ENCODE measurements around the gene COL28A1.
"Not testable (repeated sequence)": the region's sequence is repeated elsewhere in the genome, so short reads cannot be mapped to it uniquely, and the experiment has no call there.

COL28A1 gene

DNA sequence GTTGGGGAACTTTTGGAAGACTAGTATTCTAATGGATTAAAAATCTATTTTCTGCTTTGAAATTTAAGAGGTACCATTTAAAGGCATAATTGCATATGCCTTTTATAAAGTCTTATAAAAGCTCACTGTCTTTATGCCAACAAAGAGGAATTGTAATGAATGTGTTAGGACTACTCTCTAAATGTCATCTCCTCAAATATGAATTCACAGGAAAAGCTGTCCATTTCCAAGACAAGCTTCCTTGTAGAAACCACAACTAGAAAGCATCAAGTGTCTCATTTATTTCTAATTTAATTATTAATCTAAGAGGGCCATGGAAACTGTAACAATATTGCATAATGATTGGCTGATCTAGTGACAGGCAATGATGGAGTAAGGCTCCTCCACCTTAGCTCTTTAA lies 130.2 kb downstream of the COL28A1 start:
- ATAC-seq, result no peak
- H3K9me3 Mint-ChIP-seq, result peaks cover 9% of the 10 kb centered on the region
- no peaks in the 10 kb centered on the region for H3K4me1 Mint-ChIP-seq
- H3K4me3 Mint-ChIP-seq, result no peak overlapping the region
- no peaks in the 10 kb centered on the region for H3K36me3 Mint-ChIP-seq
- H3K27ac Mint-ChIP-seq, result no peak overlapping the region
- DNase-seq (ENCODE audit: low spot score in 2 of 2), result no peak

DNA sequence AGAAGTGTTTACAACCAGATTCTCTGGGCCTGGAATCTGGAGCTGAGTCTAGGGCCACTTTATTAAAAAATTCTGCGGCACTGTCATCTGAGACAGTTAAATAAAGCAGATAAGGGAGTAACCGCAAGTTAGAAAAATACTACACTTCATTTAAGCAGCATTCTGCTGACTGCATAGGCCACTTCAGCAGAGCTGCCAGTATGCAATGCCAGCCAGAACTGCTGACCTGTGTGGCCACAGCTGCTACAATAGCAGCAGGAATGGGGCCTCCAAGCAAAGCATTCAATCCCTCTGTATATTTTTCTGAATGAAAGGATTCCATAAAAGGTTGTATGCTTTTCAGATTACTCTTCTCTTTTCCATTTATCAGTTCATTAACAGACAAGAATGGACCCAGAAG lies 136.0 kb downstream of the COL28A1 start:
- Mint-ChIP-seq H3K9me3 (no peaks in the 10 kb centered on the region), H3K27ac (no peak overlapping the region), H3K4me3 (no peak overlapping the region), H3K4me1 (no peaks in the 10 kb centered on the region), H3K36me3 (no peaks in the 10 kb centered on the region)
- DNase-seq (ENCODE audit: low spot score in 2 of 2) (no peak), ATAC-seq (no peak)

DNA sequence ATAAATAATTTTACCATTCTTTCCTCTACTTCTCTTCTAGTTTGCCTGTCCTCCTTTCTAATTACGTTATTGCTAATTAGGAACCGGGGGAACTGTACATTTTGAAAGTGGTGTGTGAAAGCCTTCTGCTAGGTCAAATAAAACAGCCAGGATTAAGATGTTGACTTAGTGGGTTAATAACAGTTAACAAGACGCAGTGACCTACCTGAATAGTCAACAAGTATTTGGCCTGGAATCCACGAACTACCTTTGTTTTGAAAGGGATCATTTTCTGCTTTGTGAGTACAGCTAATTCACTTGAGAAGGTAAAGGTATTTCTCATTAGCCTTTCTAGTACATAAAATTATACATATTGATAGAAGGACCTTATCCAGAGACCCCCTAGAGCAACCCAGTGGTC lies 139.9 kb downstream of the COL28A1 start:
- no peak for ATAC-seq
- Mint-ChIP-seq H3K9me3 (peaks cover 4% of the 10 kb centered on the region), H3K36me3 (no peaks in the 10 kb centered on the region), H3K4me1 (no peaks in the 10 kb centered on the region), H3K4me3 (no peak overlapping the region), H3K27ac (no peak overlapping the region)
- DNase-seq (ENCODE audit: low spot score in 2 of 2), result no peak

DNA sequence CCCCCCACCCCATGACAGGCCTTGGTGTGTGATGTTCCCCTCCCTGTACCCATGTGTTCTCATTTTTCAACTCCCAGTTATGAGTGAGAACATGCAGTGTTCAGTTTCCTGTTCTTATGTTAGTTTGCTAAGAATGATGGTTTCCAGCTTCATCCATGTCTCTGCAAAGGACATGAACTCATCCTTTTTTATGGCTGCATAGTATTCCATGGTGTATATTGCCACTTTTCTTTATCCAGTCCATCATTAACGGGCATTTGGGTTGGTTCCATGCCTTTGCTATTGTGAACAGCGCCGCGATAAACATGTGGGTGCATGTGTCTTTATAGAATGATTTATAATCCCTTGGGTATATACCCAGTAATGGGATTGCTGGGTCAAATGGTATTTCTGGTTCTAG lies 147.5 kb downstream of the COL28A1 start:
- DNase-seq (ENCODE audit: low spot score in 2 of 2); H3K36me3 Mint-ChIP-seq; H3K9me3 Mint-ChIP-seq; H3K4me3 Mint-ChIP-seq; ATAC-seq; H3K4me1 Mint-ChIP-seq; H3K27ac Mint-ChIP-seq: not testable (repeated sequence)

DNA sequence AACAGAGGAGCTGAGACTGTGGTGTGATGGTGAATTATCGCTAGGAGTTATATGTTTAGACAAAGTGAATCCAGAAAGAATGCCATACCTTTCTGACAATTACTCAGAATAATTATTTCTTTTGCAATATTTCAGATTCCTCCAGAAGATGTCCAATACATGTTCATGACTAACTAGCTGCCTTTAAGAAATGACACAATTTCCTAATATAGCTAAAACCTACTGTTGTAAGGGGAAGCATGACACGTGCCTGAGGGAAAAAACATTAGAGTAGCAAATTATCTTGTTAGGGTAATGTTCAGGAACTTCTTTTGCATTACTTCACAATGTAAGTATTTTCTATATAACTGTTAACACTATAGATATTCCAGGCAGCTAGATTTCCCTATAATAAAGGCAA lies 150.3 kb downstream of the COL28A1 start:
- ATAC-seq (no peak), DNase-seq (ENCODE audit: low spot score in 2 of 2) (no peak)
- H3K4me3 Mint-ChIP-seq, result no peak overlapping the region
- H3K27ac Mint-ChIP-seq, result no peak overlapping the region
- H3K9me3 Mint-ChIP-seq, result no peaks in the 10 kb centered on the region
- H3K36me3 Mint-ChIP-seq, result no peaks in the 10 kb centered on the region
- H3K4me1 Mint-ChIP-seq, result no peaks in the 10 kb centered on the region

DNA sequence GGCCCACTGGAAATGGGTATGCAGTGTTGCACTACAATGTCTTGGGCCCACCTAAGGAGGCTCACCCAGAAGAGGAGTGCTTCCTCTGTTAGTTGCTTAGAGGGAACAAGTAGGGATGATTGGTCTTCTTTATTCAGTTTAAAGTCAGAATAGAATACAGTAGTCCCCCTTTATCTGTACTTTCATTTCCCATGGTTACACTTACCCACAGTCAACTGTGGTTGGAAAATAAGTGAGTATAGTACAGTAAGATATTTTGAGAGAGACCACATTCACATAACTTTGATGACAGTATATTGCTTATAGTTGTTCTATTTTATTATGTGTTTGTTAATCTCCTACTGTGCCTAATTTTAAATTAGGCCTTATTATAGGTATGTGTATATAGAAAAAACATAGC lies 151.4 kb downstream of the COL28A1 start:
- Mint-ChIP-seq H3K36me3 (no peaks in the 10 kb centered on the region), H3K4me1 (no peaks in the 10 kb centered on the region), H3K4me3 (no peak overlapping the region), H3K9me3 (no peaks in the 10 kb centered on the region), H3K27ac (no peak overlapping the region)
- ATAC-seq (peak; percentile 28), DNase-seq (ENCODE audit: low spot score in 2 of 2) (no peak)

DNA sequence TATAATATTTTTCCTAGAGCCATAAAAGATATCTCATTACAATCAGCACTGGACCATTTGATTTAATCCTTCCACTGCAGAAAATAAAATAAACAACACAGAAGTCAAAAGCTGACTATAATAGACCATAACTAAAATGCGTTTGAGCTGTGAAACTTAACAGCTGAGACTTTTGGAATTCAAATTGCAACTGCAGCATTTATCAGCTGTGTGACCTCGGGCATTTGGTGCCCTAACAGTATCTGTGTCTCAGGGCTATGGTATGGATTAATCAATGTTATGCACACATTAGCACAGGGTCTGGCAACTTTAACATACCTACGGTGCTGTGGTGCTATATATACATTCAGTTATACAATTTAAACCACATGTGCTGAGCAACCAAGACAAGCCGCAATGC lies 160.1 kb downstream of the COL28A1 start:
- Mint-ChIP-seq H3K9me3 (no peaks in the 10 kb centered on the region), H3K36me3 (no peaks in the 10 kb centered on the region), H3K4me3 (no peak overlapping the region), H3K4me1 (no peaks in the 10 kb centered on the region), H3K27ac (no peak overlapping the region)
- ATAC-seq (no peak), DNase-seq (ENCODE audit: low spot score in 2 of 2) (no peak)

DNA sequence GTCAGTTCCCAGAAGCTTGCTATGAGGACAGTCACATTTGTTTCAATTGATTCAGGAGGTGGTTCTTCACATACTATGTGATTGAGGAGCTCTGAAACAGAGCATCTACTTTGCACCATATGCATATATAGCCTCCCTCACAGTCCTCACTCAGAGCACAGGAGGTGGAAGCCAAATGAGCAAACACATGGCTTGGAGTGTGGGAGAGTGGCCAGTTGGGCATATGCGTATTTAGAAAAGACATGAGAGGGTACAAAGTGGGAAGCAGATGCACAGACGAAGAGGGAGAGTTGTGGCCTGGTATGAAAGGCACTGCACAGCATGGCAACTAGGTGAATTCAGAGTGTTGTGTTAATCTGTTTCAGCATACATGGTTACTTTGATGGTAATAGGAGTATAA lies 165.6 kb downstream of the COL28A1 start:
- no peak overlapping the region for H3K4me3 Mint-ChIP-seq
- ATAC-seq (no peak), DNase-seq (ENCODE audit: low spot score in 2 of 2) (no peak)
- no peak overlapping the region for H3K27ac Mint-ChIP-seq
- H3K36me3 Mint-ChIP-seq, result no peaks in the 10 kb centered on the region
- H3K4me1 Mint-ChIP-seq, result no peaks in the 10 kb centered on the region
- H3K9me3 Mint-ChIP-seq, result no peaks in the 10 kb centered on the region

DNA sequence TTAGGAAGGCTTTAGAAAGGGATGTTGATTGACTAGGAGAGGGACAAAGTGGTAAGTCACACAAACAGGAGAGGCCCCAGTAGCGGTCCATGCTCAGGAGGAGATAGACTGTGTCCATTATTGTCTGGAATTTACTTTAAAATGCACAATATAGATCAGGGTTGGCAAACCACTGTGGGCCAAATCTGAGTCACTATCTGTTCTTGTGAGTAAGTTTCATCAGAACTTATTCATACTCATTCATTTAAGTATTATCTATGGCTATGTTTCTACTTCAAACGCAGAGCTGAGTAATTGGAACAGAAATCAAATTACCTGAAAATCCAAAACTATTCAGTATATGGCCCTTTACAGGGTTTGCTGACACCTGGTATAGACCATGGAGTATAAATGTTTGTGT lies 166.5 kb downstream of the COL28A1 start:
- no peak overlapping the region for H3K4me3 Mint-ChIP-seq
- no peaks in the 10 kb centered on the region for H3K9me3 Mint-ChIP-seq
- no peaks in the 10 kb centered on the region for H3K4me1 Mint-ChIP-seq
- DNase-seq (ENCODE audit: low spot score in 2 of 2) (no peak), ATAC-seq (peak; percentile 87)
- no peaks in the 10 kb centered on the region for H3K36me3 Mint-ChIP-seq
- no peak overlapping the region for H3K27ac Mint-ChIP-seq

DNA sequence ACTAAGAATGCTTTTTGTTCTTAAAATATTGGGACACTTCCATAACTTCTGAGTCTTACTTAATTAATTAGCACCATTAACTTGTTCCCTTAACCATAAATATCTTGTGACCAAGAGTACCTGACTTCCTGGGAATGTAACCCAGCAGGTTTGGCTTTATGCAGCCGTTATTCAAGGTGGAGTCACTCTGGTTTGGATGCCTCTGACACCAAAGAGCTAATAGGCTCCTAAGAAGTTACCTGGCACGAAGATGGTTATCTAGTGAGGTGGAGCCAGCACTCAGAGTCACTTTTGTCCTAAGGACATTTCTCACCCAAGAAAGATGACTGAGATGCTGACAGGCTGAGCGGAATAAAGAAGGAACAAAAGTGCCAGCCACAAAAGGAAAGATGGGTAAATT lies 181.0 kb downstream of the COL28A1 start:
- no peak overlapping the region for H3K27ac Mint-ChIP-seq
- H3K4me3 Mint-ChIP-seq, result no peak overlapping the region
- H3K9me3 Mint-ChIP-seq, result no peaks in the 10 kb centered on the region
- H3K36me3 Mint-ChIP-seq, result no peaks in the 10 kb centered on the region
- no peaks in the 10 kb centered on the region for H3K4me1 Mint-ChIP-seq
- no peak for DNase-seq (ENCODE audit: low spot score in 2 of 2)
- ATAC-seq, result no peak

DNA sequence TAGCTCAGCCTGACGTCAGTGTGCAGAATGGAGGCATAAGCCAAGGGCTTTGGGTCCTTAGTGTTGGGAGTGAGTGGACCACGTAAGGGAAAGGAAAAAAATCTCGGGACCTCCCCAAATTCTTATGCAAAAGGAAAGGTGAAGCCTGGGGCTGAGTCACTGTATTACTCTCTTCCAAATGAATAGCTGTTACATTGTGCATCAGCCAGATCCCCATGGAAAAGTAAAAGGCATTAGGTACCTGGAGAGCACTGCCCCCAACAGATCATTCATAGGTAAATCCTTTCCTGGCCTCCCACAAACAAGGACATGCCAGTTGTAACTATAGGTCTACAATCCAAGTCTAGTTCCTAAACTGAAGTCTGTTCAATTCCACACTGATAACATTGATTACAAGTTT lies 182.8 kb downstream of the COL28A1 start:
- no peaks in the 10 kb centered on the region for H3K4me1 Mint-ChIP-seq
- H3K9me3 Mint-ChIP-seq, result no peaks in the 10 kb centered on the region
- DNase-seq (ENCODE audit: low spot score in 2 of 2), result no peak
- no peak overlapping the region for H3K4me3 Mint-ChIP-seq
- no peak overlapping the region for H3K27ac Mint-ChIP-seq
- H3K36me3 Mint-ChIP-seq, result no peaks in the 10 kb centered on the region
- ATAC-seq, result no peak

DNA sequence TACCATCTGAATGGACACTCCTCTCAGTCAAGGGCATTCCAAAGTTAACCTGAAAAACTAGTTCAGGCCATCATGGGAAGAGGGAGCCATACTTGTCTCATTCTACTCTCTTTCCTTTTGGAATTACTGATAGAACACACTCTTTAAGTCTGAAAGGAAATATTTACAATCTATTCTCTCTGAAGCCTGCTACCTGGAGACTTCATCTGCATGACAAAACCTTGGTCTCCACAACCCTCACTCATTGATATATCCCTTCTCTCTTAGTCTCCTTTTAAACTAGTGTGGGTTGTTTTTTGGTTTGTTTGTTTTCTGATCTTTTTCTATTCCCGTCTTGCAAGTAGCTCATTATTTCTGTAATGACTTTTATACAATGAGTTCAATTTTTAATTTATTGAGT lies 183.8 kb downstream of the COL28A1 start:
- H3K4me3 Mint-ChIP-seq, result no peak overlapping the region
- H3K9me3 Mint-ChIP-seq, result no peaks in the 10 kb centered on the region
- DNase-seq (ENCODE audit: low spot score in 2 of 2) (no peak), ATAC-seq (no peak)
- no peak overlapping the region for H3K27ac Mint-ChIP-seq
- H3K36me3 Mint-ChIP-seq, result no peaks in the 10 kb centered on the region
- no peaks in the 10 kb centered on the region for H3K4me1 Mint-ChIP-seq

DNA sequence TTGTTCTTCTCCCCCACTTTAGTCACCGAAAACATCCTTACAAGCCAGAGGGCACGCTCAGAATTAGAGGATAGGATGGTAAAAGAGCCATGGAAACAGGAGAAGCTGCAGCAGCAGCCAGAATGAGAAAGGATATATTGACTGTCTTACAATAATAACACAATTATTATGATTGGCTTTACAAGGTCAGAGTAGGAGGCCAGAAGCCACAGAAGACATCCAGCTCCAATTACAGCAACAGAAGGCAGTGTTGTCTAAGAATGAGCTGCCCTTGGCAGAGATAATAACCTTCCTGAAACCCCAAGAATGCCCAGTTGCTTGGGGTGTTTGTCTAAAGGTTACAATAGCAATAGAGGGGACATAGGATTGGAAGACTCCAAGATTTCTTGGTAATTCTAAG lies 184.5 kb downstream of the COL28A1 start:
- Mint-ChIP-seq H3K4me3 (no peak overlapping the region), H3K27ac (no peak overlapping the region), H3K36me3 (no peaks in the 10 kb centered on the region), H3K9me3 (no peaks in the 10 kb centered on the region), H3K4me1 (no peaks in the 10 kb centered on the region)
- DNase-seq (ENCODE audit: low spot score in 2 of 2) (no peak), ATAC-seq (no peak)

DNA sequence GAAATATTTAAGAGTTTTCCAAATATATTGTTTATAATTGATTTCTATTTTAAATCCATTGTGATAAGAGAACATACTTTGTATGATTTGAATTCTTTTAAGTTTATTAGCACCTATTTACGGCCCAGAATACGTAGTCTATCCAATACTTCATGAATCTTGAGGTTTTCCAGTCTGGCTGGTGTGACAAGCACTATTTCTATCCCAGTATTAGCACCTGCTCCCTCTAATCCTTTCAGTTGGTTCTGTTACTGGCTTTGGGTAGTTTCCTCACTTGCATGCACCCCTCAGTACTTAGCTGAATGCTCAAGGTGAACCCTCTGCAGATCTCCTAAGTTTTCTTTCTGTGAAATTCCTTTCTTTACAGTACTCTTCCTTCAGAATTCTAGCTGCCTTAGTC lies 186.5 kb downstream of the COL28A1 start:
- no peak for DNase-seq (ENCODE audit: low spot score in 2 of 2)
- no peak overlapping the region for H3K27ac Mint-ChIP-seq
- no peaks in the 10 kb centered on the region for H3K4me1 Mint-ChIP-seq
- ATAC-seq, result no peak
- H3K4me3 Mint-ChIP-seq, result no peak overlapping the region
- H3K9me3 Mint-ChIP-seq, result no peaks in the 10 kb centered on the region
- no peaks in the 10 kb centered on the region for H3K36me3 Mint-ChIP-seq

DNA sequence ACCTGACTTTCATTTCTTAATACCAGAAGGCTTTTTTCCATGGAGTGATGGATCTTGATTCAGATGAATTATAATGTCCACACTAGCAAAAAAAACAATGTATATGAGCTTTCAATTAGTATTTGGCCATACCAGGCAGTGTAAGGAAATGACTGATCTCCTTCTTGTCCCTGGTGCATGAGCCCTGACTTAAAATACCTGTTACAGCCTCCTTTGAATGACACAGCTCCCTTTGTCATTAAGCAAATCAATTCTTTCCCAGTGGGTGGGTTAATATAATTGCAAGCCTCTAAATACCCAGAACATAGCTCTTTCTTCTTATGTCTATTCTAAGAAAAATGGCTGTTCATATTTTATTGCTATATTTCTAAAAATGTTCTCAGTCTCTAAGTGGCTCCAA lies 188.6 kb downstream of the COL28A1 start:
- Mint-ChIP-seq H3K36me3 (no peaks in the 10 kb centered on the region), H3K9me3 (no peaks in the 10 kb centered on the region), H3K4me1 (no peaks in the 10 kb centered on the region), H3K4me3 (no peak overlapping the region), H3K27ac (no peak overlapping the region)
- no peak for ATAC-seq
- DNase-seq (ENCODE audit: low spot score in 2 of 2), result no peak

DNA sequence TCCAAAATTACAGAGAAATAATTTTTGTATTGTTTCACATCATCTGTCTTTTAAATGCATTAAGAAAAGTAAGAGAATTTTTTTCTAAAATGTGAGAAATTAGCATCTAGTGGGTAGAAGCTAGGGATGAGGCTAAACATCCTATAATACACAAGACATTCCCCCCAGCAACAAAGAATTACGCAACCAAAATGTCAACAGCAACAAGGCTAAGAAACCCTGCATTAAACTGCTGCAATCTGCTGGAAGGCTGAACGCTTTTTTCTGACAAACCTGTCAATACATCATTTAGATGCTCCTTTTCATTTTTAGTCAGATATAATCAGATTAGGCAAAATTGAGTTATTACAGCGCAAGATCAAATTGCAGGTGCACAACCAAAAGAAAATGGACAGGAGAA lies 191.1 kb downstream of the COL28A1 start:
- DNase-seq (ENCODE audit: low spot score in 2 of 2) (no peak), ATAC-seq (no peak)
- Mint-ChIP-seq H3K4me3 (no peak overlapping the region), H3K36me3 (no peaks in the 10 kb centered on the region), H3K27ac (no peak overlapping the region), H3K9me3 (no peaks in the 10 kb centered on the region), H3K4me1 (no peaks in the 10 kb centered on the region)

DNA sequence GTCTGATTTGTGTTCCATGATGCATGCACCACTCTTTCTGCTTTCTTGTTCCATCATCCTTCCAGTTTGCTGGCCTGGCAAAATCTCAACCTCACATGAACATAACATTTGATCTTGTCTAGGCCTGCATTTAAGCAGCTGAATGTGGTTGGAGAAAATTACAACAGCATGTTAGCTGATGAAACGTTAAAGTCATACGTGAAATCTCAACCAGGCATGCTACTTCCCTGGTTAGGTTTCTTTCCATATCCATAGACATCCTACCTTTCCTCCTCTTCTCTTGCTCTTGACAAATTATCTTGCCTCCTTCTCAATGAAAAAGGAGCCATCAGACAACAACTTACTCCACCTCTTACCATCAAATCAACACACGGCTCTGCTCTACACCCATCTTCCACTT lies 199.8 kb downstream of the COL28A1 start:
- ATAC-seq (no peak), DNase-seq (ENCODE audit: low spot score in 2 of 2) (no peak)
- Mint-ChIP-seq H3K9me3 (no peaks in the 10 kb centered on the region), H3K36me3 (no peaks in the 10 kb centered on the region), H3K4me1 (peaks cover 6% of the 10 kb centered on the region), H3K4me3 (no peak overlapping the region), H3K27ac (no peak overlapping the region)

All from stimulated activated effector memory CD8-positive, alpha-beta T cell treated with anti-CD3 and anti-CD28 coated beads, Interleukin-12 subunit alpha, Interleukin-12 subunit beta, amount 100 ng/mL, for 72 hours (primary cell).